GM19328 (cell line): Measurements from ENCODE around the gene HMX1.

Source experiments
- ATAC-seq: cut with Tn5 transposase; IDR thresholded peaks from one replicate; pipeline ENCODE4 v1.9.1; 2021; ENCODE audit warnings: mild to moderate bottlenecking, moderate library complexity; ENCODE audit not compliant: unreplicated experiment

Gene HMX1

GRCh38 chr4:8820178-8821102, 51.2 kb downstream of the HMX1 start:
- no peak for ATAC-seq

- ATAC-seq: no peak
These were observed 52.0 kb downstream of the HMX1 start for GRCh38 chr4:8819473-8820177.

GRCh38 chr4:8819019-8819418, 52.6 kb downstream of the HMX1 start:
- ATAC-seq: no peak

GRCh38 chr4:8818063-8818881, 53.4 kb downstream of the HMX1 start:
- ATAC-seq: no peak

- no peak for ATAC-seq
These were observed 53.9 kb downstream of the HMX1 start for GRCh38 chr4:8817813-8818062.

GRCh38 chr4:8817096-8817812, 54.4 kb downstream of the HMX1 start:
- ATAC-seq: no peak
